Peyer's patch (tissue), 4 donors: ENCODE results near the gene ZNF205. TPM values are rescaled to one million over a fixed set of nuclear protein-coding genes. Genes with fewer than 3 reads are reported as not detected.
A peak's percentile ranks its signal among the peaks of the same experiment; 100 is the strongest.
"Not testable (repeated sequence)": the region's sequence is repeated elsewhere in the genome, so short reads cannot be mapped to it uniquely, and the experiment has no call there.

Experiments
- DNase-seq, 3 donors: peaks; one replicate each; pipeline ENCODE4 v3.0.0-alpha.2; 2017 to 2019
- H3K27ac ChIP-seq, 4 donors: fragments of 200-600 bp; sonication (generic); one replicate each; pipeline ENCODE4 v1.5.1; 2016 to 2019
- H3K27me3 ChIP-seq, 2 donors: fragments of 200-600 bp; sonication (generic); one replicate each; pipeline ENCODE4 v1.5.1; 2019
- H3K36me3 ChIP-seq, 3 donors: fragments of 200-600 bp; sonication (generic); one replicate each; pipeline ENCODE4 v1.5.1; 2016 to 2019
- H3K4me1 ChIP-seq, 4 donors: fragments of 200-600 bp; sonication (generic); one replicate each; pipeline ENCODE4 v1.5.1; 2016 to 2019
- H3K4me3 ChIP-seq, 4 donors: fragments of 200-600 bp; sonication (generic); 1 replicate in 3 of 4; 2 replicates in 1 of 4; pipeline ENCODE4 v1.5.1; 2016 to 2019; ENCODE audit warnings: mild to moderate bottlenecking in 1 of 4
- H3K9me3 ChIP-seq, 4 donors: fragments of 200-600 bp; sonication (generic); one replicate each; pipeline ENCODE4 v1.5.1; 2016 to 2019; ENCODE audit warnings: mild to moderate bottlenecking in 1 of 4
- POLR2A ChIP-seq, 2 donors: fragments of 450-650 bp; IDR thresholded peaks; one replicate each; pipeline ENCODE4 v1.5.1; 2017; ENCODE audit warnings: antibody characterized with exemption in 2 of 2, mild to moderate bottlenecking in 2 of 2, moderate library complexity in 2 of 2
- total RNA-seq, 4 donors: library from RNA; depleted of rRNA; stranded (reverse); fragments of >200 nt; gene quantifications; one replicate each; pipeline ENCODE4 v1.1.0, GENCODE V29; 2016
- TF ChIP-seq, protein P1 (sequence below), 6 experiments: fragments of 450-650 bp in 4 of 6; fragments of 200-600 bp in 2 of 6; sonication (generic) in 1 of 6; IDR thresholded peaks; one replicate each; pipeline ENCODE4 v1.5.1; 2017 to 2019; ENCODE audit warnings: antibody characterized with exemption in 6 of 6, mild to moderate bottlenecking in 3 of 6, moderate library complexity in 1 of 6

Gene ZNF205
- total RNA-seq, 4 donors from 2014 or later, result 5.0 to 24.6 (median 16.2) TPM

DNA sequence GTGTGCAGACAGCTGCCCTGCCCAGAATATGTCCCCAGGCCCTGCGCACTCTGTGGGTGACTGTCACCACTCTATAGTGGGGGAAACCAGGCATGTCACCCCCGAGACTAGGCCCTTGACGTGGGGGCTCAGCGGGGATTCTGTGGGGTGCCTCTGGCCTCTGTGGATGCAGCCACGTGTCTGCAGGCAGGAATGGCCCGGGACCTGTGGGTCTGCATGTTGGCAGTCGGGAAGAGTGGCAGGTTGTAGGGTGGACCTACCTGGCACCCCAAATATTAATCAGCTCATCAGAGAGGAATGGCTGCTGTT is 46.0 kb upstream of the ZNF205 start:
- Histone ChIP-seq H3K4me1 (peaks cover 0 to 28% (median 6%) of the 10 kb centered on the region in 4 donors), H3K4me3 (peak overlapping the region; percentile 38 to 67 (median 58)), H3K36me3 (peaks cover 0 to 18% (median 0%) of the 10 kb centered on the region in 3 donors), H3K27me3 (no peaks in the 10 kb centered on the region), H3K27ac (peak overlapping the region; percentile 79 to 92 (median 85)), H3K9me3 (no peaks in the 10 kb centered on the region)
- DNase-seq, result no peak
- no peak for TF ChIP-seq POLR2A (IDR thresholded peaks at IDR 0.05)
- TF ChIP-seq, protein P1, sequence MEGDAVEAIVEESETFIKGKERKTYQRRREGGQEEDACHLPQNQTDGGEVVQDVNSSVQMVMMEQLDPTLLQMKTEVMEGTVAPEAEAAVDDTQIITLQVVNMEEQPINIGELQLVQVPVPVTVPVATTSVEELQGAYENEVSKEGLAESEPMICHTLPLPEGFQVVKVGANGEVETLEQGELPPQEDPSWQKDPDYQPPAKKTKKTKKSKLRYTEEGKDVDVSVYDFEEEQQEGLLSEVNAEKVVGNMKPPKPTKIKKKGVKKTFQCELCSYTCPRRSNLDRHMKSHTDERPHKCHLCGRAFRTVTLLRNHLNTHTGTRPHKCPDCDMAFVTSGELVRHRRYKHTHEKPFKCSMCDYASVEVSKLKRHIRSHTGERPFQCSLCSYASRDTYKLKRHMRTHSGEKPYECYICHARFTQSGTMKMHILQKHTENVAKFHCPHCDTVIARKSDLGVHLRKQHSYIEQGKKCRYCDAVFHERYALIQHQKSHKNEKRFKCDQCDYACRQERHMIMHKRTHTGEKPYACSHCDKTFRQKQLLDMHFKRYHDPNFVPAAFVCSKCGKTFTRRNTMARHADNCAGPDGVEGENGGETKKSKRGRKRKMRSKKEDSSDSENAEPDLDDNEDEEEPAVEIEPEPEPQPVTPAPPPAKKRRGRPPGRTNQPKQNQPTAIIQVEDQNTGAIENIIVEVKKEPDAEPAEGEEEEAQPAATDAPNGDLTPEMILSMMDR (IDR thresholded peaks at IDR 0.05), result no peak

DNA sequence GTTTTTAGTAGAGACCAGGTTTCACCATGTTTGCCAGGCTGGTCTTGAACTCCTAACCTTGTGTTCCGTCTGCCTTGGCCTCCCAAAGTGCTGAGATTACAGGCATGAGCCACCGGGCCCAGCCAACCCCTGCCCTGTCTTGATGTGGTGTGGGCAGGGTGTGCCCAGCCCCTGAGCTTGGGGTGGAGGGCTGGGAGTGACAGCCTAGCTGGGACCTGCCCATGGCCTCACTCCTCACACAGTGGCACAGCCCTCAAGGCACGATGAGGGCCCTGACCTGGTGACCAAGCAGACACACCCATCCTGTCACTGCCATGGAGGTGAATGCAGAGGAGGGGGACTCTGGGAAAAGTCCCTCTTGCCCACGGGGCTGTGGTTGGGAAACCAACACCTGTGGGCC is 43.9 kb upstream of the ZNF205 start:
- DNase-seq, result no peak
- H3K9me3 ChIP-seq, result no peaks in the 10 kb centered on the region
- H3K36me3 ChIP-seq, result peaks cover 0 to 18% (median 0%) of the 10 kb centered on the region in 3 donors
- peak overlapping the region in 1 of 4 donors; percentile 66 for H3K4me3 ChIP-seq
- no peaks in the 10 kb centered on the region for H3K27me3 ChIP-seq
- no peak for TF ChIP-seq POLR2A (IDR thresholded peaks at IDR 0.05)
- TF ChIP-seq, protein P1 (IDR thresholded peaks at IDR 0.05), result no peak
- H3K27ac ChIP-seq, result peak overlapping the region in 1 of 4 donors; percentile 92
- H3K4me1 ChIP-seq, result peaks cover 2 to 27% (median 6%) of the 10 kb centered on the region in 4 donors

DNA sequence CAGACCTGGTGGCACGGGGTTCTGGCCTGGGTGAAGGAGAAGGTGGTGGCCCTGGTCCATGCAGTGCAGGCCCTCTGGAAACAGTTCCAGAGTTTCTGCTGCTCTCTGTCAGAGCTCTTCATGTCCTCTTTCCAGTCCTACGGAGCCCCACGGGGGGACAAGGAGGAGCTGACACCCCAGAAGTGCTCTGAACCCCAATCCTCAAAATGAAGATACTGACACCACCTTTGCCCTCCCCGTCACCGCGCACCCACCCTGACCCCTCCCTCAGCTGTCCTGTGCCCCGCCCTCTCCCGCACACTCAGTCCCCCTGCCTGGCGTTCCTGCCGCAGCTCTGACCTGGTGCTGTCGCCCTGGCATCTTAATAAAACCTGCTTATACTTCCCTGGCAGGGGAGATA is 43.2 kb upstream of the ZNF205 start:
- not testable (repeated sequence) for H3K9me3 ChIP-seq, DNase-seq

DNA sequence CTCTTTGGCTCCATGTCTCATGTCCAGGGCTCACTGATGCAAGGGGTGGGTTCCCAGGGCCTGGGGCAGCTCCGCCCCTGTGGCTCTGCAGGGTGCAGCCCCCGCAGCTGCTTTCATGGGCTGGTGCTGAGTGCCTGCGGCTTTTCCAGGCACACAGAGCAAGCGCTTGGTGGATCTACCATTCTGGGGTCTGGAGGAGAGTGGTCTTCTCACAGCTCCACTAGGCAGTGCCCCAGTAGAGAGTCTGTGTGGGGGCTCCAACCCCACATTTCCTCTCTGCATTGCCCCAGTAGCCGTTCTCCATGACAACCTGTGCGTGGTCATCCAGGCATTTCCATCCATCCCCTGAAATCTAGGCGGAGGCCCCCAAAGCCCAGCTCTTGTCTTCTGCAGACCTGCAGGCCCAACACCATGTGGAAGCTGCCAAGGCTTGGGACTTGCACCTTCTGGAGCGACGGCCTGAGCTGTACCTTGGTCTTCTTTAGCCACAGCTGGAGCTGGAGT is 41.7 kb upstream of the ZNF205 start:
- Histone ChIP-seq H3K36me3 (peaks cover 0 to 18% (median 0%) of the 10 kb centered on the region in 3 donors), H3K4me1 (peaks cover 0 to 20% (median 14%) of the 10 kb centered on the region in 4 donors), H3K27ac (peak overlapping the region in 1 of 4 donors; percentile 11), H3K27me3 (no peaks in the 10 kb centered on the region), H3K4me3 (no peak overlapping the region), H3K9me3 (no peaks in the 10 kb centered on the region)
- no peak for TF ChIP-seq POLR2A (IDR thresholded peaks at IDR 0.05)
- TF ChIP-seq, protein P1 (IDR thresholded peaks at IDR 0.05), result no peak
- DNase-seq, result peak in 1 of 3 donors; percentile 46

More for the DNA sequence above, 43.2 kb upstream of the ZNF205 start:
- not testable (repeated sequence) for H3K27ac ChIP-seq, H3K27me3 ChIP-seq, H3K4me3 ChIP-seq
- Histone ChIP-seq H3K36me3 (peaks cover 0 to 18% (median 0%) of the 10 kb centered on the region in 3 donors), H3K4me1 (peaks cover 5 to 20% (median 8%) of the 10 kb centered on the region in 4 donors)

DNA sequence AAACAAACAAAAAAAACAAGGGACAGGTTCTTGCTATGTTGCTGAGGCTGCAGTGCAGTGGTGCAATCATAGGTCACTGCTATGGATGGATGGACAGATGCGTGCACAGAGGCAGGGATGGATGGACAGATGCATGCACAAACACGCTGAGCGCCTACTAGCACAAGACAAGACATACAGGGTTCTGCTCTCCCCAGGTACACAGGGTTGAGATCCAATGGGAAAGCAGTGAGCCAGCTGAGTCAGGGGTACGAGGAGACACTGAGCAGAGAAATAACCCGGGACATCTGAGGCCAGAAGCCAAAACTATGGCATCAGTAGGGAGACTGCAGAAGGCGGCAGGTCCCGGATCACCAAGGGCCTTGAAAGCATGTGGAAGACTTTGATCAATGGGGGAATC is 40.7 kb upstream of the ZNF205 start:
- H3K4me1 ChIP-seq, result peaks cover 0 to 28% (median 19%) of the 10 kb centered on the region in 4 donors
- TF ChIP-seq POLR2A (IDR thresholded peaks at IDR 0.05), result no peak
- TF ChIP-seq, protein P1 (IDR thresholded peaks at IDR 0.05), result no peak
- H3K36me3 ChIP-seq, result peaks cover 0 to 18% (median 0%) of the 10 kb centered on the region in 3 donors
- H3K27me3 ChIP-seq, result no peaks in the 10 kb centered on the region
- H3K4me3 ChIP-seq, result no peak overlapping the region
- DNase-seq, result peak in 1 of 3 donors; percentile 45
- H3K9me3 ChIP-seq, result no peaks in the 10 kb centered on the region
- H3K27ac ChIP-seq, result peak overlapping the region in 1 of 4 donors; percentile 81

DNA sequence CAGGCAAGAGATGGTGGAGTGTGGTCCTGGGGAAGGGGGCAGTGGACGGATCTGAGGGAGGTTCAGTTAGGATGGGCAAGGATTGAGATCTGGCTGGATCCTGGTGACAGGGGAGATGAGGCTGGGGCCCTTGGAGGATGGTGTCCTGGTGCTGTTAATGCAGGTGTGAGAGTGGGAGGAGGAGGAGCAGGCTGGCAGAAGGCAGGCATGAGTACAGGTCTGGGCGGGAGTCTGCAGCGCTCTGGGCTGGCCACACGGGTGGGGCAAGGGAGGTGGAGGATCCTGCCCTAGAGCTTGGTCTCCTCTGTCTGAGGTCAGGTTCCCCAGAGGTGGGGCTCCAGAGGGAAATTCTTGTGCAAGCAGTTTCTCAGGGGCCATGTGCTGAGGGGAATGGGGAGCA is 40.2 kb upstream of the ZNF205 start:
- not testable (repeated sequence) for H3K27me3 ChIP-seq, H3K9me3 ChIP-seq, H3K4me3 ChIP-seq
- Histone ChIP-seq H3K27ac (peak overlapping the region in 2 of 4 donors; percentile 39 to 81), H3K36me3 (peaks cover 0 to 18% (median 0%) of the 10 kb centered on the region in 3 donors), H3K4me1 (peaks cover 0 to 31% (median 20%) of the 10 kb centered on the region in 4 donors)
- peak in 1 of 3 donors; percentile 49 for DNase-seq
